Endothelial cell of umbilical vein (primary cell): ENCODE results near the gene ANKHD1. TPM values are rescaled to one million over a fixed set of nuclear protein-coding genes. Genes with fewer than 3 reads are reported as not detected.

Source experiments
- BruUV-seq: library from RNA; stranded (reverse); fragments of 400-500 nt; replicated peaks from 2 replicates; lab custom pipeline; 2021; lab: Mats Ljungman, UMichigan
- CTCF ChIA-PET: fragments of 300-600, 350-600 bp; sonication (Branson Sonifier 250); formaldehyde crosslinking; loops from one replicate; lab custom pipeline; 2021; ENCODE audit warnings: antibody characterized with exemption, inconsistent platforms; lab: Charles Lee
- POLR2A ChIA-PET: fragments of 300-600, 350-600 bp; sonication (Branson Sonifier 250); formaldehyde crosslinking; loops from one replicate; lab custom pipeline; 2021; ENCODE audit warnings: antibody characterized with exemption, inconsistent platforms; lab: Charles Lee
- DNase-seq: peaks from one replicate; pipeline ENCODE4 v3.0.0-alpha.2; 2011; ENCODE audit warnings: low read depth, low spot score
- FAIRE-seq: peaks from 2 replicates; lab custom pipeline; 2011; peaks lifted over from hg19 to GRCh38; lab: Jason Lieb, UNC
- H2AFZ ChIP-seq: 2 replicates; pipeline ENCODE4 v1.6.0; 2012; ENCODE audit warnings: low read depth, low read length, control low read depth, inconsistent platforms
- H3K27ac ChIP-seq: 2 replicates; pipeline ENCODE4 v1.5.1; 2011; ENCODE audit warnings: low read depth, mild to moderate bottlenecking, control low read depth, low read length, moderate library complexity; ENCODE audit not compliant: insufficient read depth
- H3K27me3 ChIP-seq, 2 experiments: 2 replicates each; pipeline versions ENCODE4 v1.6.0 to v1.6.1; 2011; ENCODE audit warnings: low read length in 2 of 2, mixed read lengths in 1 of 2; ENCODE audit not compliant: control insufficient read depth in 2 of 2, insufficient read depth in 2 of 2
- H3K36me3 ChIP-seq, 2 experiments: 2 replicates in 1 of 2; 3 replicates in 1 of 2; pipeline ENCODE4 v1.5.1; 2011; ENCODE audit warnings: low read length in 2 of 2, mild to moderate bottlenecking in 1 of 2, moderate library complexity in 1 of 2; ENCODE audit not compliant: control insufficient read depth in 2 of 2, insufficient read depth in 2 of 2; ENCODE audit errors: extremely low read depth in 1 of 2
- H3K4me1 ChIP-seq: 3 replicates; pipeline ENCODE4 v1.5.1; 2011; ENCODE audit warnings: mild to moderate bottlenecking, low read length; ENCODE audit not compliant: control insufficient read depth, insufficient read depth; ENCODE audit errors: extremely low read depth
- H3K4me2 ChIP-seq: 2 replicates; pipeline ENCODE4 v1.6.1; 2011; ENCODE audit warnings: low read length, control low read depth, mixed read lengths; ENCODE audit not compliant: insufficient read depth
- H3K4me3 ChIP-seq, 3 experiments: fragments of 200-600 bp in 1 of 3; sonication (generic), shearing (Covaris generic) in 1 of 3; replicated peaks in 1 of 3; 2 replicates each; pipeline ENCODE4 v1.5.1; 2011 to 2016; ENCODE audit warnings: control low read depth in 3 of 3, low read length in 3 of 3, mild to moderate bottlenecking in 2 of 3, inconsistent platforms in 1 of 3, low read depth in 1 of 3, moderate library complexity in 1 of 3; ENCODE audit not compliant: insufficient read depth in 1 of 3
- H3K79me2 ChIP-seq: 2 replicates; pipeline ENCODE4 v1.6.0; 2012; ENCODE audit warnings: low read length, inconsistent platforms; ENCODE audit not compliant: control insufficient read depth, insufficient read depth
- H3K9ac ChIP-seq: replicated peaks from 2 replicates; pipeline ENCODE3; 2011; ENCODE audit warnings: low read length, control low read depth; ENCODE audit not compliant: insufficient read depth; ENCODE audit errors: extremely low read depth
- H3K9me1 ChIP-seq: replicated peaks from 3 replicates; pipeline ENCODE4 v1.6.0; 2011; ENCODE audit warnings: mild to moderate bottlenecking, low read length; ENCODE audit not compliant: control insufficient read depth, insufficient read depth; ENCODE audit errors: extremely low read depth
- H3K9me3 ChIP-seq: replicated peaks from 2 replicates; pipeline ENCODE4 v1.5.1; 2012; ENCODE audit warnings: low read length, inconsistent platforms; ENCODE audit not compliant: control insufficient read depth, insufficient read depth
- H4K20me1 ChIP-seq: replicated peaks from 2 replicates; pipeline ENCODE3; 2011; ENCODE audit warnings: mild to moderate bottlenecking, low read length; ENCODE audit not compliant: control insufficient read depth, insufficient read depth; ENCODE audit errors: extremely low read depth
- CTCF ChIP-seq, 2 donors: IDR thresholded peaks; 1 replicate in 1 of 2; 2 replicates in 1 of 2; pipeline ENCODE4 v1.5.1; 2011; ENCODE audit warnings: low read length in 2 of 2, mild to moderate bottlenecking in 2 of 2, moderate library complexity in 2 of 2, control low read depth in 1 of 2, inconsistent platforms in 1 of 2, low read depth in 1 of 2; ENCODE audit not compliant: insufficient read depth in 1 of 2; ENCODE audit errors: extremely low read depth in 1 of 2
- EZH2 ChIP-seq: IDR thresholded peaks from 2 replicates; pipeline ENCODE4 v1.6.1; 2012; ENCODE audit warnings: borderline replicate concordance, low read depth, mild to moderate bottlenecking, moderate library complexity, low read length, inconsistent platforms; ENCODE audit not compliant: severe bottlenecking
- FOS ChIP-seq: IDR thresholded peaks from 2 replicates; pipeline ENCODE4 v1.6.1; 2011; ENCODE audit warnings: mild to moderate bottlenecking, low read length, moderate library complexity, borderline replicate concordance; ENCODE audit not compliant: insufficient read depth
- GATA2 ChIP-seq: IDR thresholded peaks from 2 replicates; pipeline ENCODE4 v1.7.0; 2011; ENCODE audit warnings: low read depth, mild to moderate bottlenecking, moderate library complexity, mixed read lengths, low read length; ENCODE audit not compliant: insufficient read length, insufficient read depth
- JUN ChIP-seq: IDR thresholded peaks from 2 replicates; pipeline ENCODE4 v1.6.1; 2011; ENCODE audit warnings: borderline replicate concordance, low read depth; ENCODE audit not compliant: insufficient read length, insufficient read depth
- MAX ChIP-seq: IDR thresholded peaks from 2 replicates; pipeline ENCODE4 v1.6.1; 2011; ENCODE audit not compliant: insufficient read depth, insufficient read length
- MYC ChIP-seq: IDR thresholded peaks from one replicate; pipeline ENCODE4 v1.6.1; 2011; ENCODE audit warnings: mild to moderate bottlenecking, low read depth, low read length
- POLR2A ChIP-seq: IDR thresholded peaks from 2 replicates; pipeline ENCODE4 v1.6.1; 2012; ENCODE audit warnings: low read depth, mild to moderate bottlenecking, control low read depth, low read length
- POLR2AphosphoS5 ChIP-seq: IDR thresholded peaks from 2 replicates; pipeline ENCODE4 v1.6.1; 2012; ENCODE audit warnings: low read depth, mild to moderate bottlenecking, control low read depth, low read length, moderate library complexity; ENCODE audit not compliant: insufficient read depth
- dilution Hi-C: fragments of 300-500 bp; cut with MboI; formaldehyde crosslinking; loops from one replicate; pipeline ENCODE4 v1.15.0; 2019; ENCODE audit warnings: low sequenced_read_pairs; ENCODE audit not compliant: extremely low pct_ligation_motif_present
- intact Hi-C: fragments of 100-400 bp; cut with micrococcal nuclease; formaldehyde crosslinking; loops from one replicate; pipeline ENCODE4 v1.10.0; 2022
- polyA plus RNA-seq, 4 experiments: library from polyadenylated mRNA; depleted of rRNA in 3 of 4; stranded (reverse) in 3 of 4; unstranded in 1 of 4; fragments of >200 nt; gene quantifications; 2 replicates each; pipeline versions ENCODE4 v1.2.1 to v1.2.3, GENCODE V29; 2011 to 2012; ENCODE audit warnings: missing spikeins in 1 of 4
- total RNA-seq: library from RNA; stranded (reverse); gene quantifications from 2 replicates; pipeline ENCODE4 v1.2.3, GENCODE V29; 2021

ANKHD1 gene
- total and polyA plus RNA-seq, 2 donors (not counting 3 experiments of a cell fraction or from before 2014, with no cell fraction given), result 56.1 to 87.0 TPM

- intact Hi-C loops, result no loop called here
- BruUV-seq, result no TSS peak
Observed at GRCh38 chr5:140544986-140545385, 143.4 kb downstream of the ANKHD1 start.

More at GRCh38 chr5:140544986-140545385, 143.4 kb downstream of the ANKHD1 start:
- Histone ChIP-seq H3K79me2 (no peaks in the 10 kb centered on the region), H3K4me2 (no peak overlapping the region), H3K9me1 (no peaks in the 10 kb centered on the region), H3K27ac (no peak overlapping the region), H3K9ac (no peak overlapping the region), H3K27me3 (no peaks in the 10 kb centered on the region), H3K9me3 (no peaks in the 10 kb centered on the region), H3K36me3 (peaks cover 5 to 7% of the 10 kb centered on the region in 2 experiments), H4K20me1 (no peaks in the 10 kb centered on the region), H3K4me3 (no peak overlapping the region), H3K4me1 (peaks cover 24% of the 10 kb centered on the region), H2AFZ (no peak overlapping the region)
- TF ChIP-seq POLR2AphosphoS5 (no peak), CTCF (IDR thresholded peaks at IDR 0.05; ENCODE audit: extremely low read depth in 1 of 2, insufficient read depth in 1 of 2, low read depth in 1 of 2, low read length in 2 of 2) (no peak), JUN (no peak), POLR2A (no peak), EZH2 (no peak), MYC (no peak), MAX (no peak), GATA2 (no peak), FOS (no peak)
- dilution Hi-C loops, result no loop called here
- FAIRE-seq (no peak), DNase-seq (no peak)
- ChIA-PET POLR2A (no interaction called here), CTCF (no interaction called here)
